Occipital lobe (tissue), 2 donors: ENCODE results near the gene USH2A. TPM values are rescaled to one million over a fixed set of nuclear protein-coding genes. Genes with fewer than 3 reads are reported as not detected.

Source experiments
- DNase-seq: peaks from one replicate; lab custom pipeline; 2025; lab: John Stamatoyannopoulos, UW
- total RNA-seq: library from RNA; depleted of rRNA; stranded (reverse); fragments of >200 nt; gene quantifications from one replicate; pipeline ENCODE4 v1.2.3, GENCODE V29; 2014

Gene USH2A
- total RNA-seq, 1 donor from 2014 or later, result 1.1 TPM

GRCh38 chr1:216140730-216141524 lies 282.3 kb downstream of the USH2A start:
- no peak for DNase-seq

GRCh38 chr1:216124192-216124781 lies 299.0 kb downstream of the USH2A start:
- DNase-seq, result no peak

- no peak for DNase-seq
Measured at GRCh38 chr1:216123446-216124191, 299.6 kb downstream of the USH2A start.

GRCh38 chr1:216119600-216119999 lies 303.6 kb downstream of the USH2A start:
- DNase-seq, result no peak

GRCh38 chr1:216114180-216114579 lies 309.1 kb downstream of the USH2A start:
- no peak for DNase-seq

GRCh38 chr1:216113181-216113580 lies 310.1 kb downstream of the USH2A start:
- DNase-seq, result no peak

- DNase-seq, result no peak
Measured at GRCh38 chr1:216111842-216112241, 311.4 kb downstream of the USH2A start.

- no peak for DNase-seq
Measured at GRCh38 chr1:216095400-216095799, 327.8 kb downstream of the USH2A start.

- no peak for DNase-seq
Measured at GRCh38 chr1:216090556-216090955, 332.7 kb downstream of the USH2A start.

- no peak for DNase-seq
Measured at GRCh38 chr1:216086678-216087077, 336.6 kb downstream of the USH2A start.

- no peak for DNase-seq
Measured at GRCh38 chr1:216081445-216081844, 341.8 kb downstream of the USH2A start.

GRCh38 chr1:216076751-216077150 lies 346.5 kb downstream of the USH2A start:
- DNase-seq, result no peak

- no peak for DNase-seq
Measured at GRCh38 chr1:216075339-216075738, 347.9 kb downstream of the USH2A start.

- DNase-seq, result no peak
Measured at GRCh38 chr1:216073793-216074595, 349.3 kb downstream of the USH2A start.

GRCh38 chr1:216071262-216071661 lies 352.0 kb downstream of the USH2A start:
- no peak for DNase-seq

- no peak for DNase-seq
Measured at GRCh38 chr1:216064643-216065042, 358.6 kb downstream of the USH2A start.

GRCh38 chr1:216057947-216058346 lies 365.3 kb downstream of the USH2A start:
- no peak for DNase-seq

GRCh38 chr1:216057063-216057462 lies 366.2 kb downstream of the USH2A start:
- DNase-seq, result no peak

- no peak for DNase-seq
Measured at GRCh38 chr1:216055004-216055403, 368.2 kb downstream of the USH2A start.

- no peak for DNase-seq
Measured at GRCh38 chr1:216054600-216054999, 368.6 kb downstream of the USH2A start.

- DNase-seq, result no peak
Measured at GRCh38 chr1:216051071-216051470, 372.2 kb downstream of the USH2A start.
